GM10847 (cell line): ENCODE data around the gene TPRG1.

Experiments
- POLR2A ChIP-seq: IDR thresholded peaks from 2 replicates; pipeline ENCODE4 v1.6.1; 2011; ENCODE audit not compliant: insufficient read length; ENCODE audit errors: extremely low read depth

The TPRG1 gene

DNA sequence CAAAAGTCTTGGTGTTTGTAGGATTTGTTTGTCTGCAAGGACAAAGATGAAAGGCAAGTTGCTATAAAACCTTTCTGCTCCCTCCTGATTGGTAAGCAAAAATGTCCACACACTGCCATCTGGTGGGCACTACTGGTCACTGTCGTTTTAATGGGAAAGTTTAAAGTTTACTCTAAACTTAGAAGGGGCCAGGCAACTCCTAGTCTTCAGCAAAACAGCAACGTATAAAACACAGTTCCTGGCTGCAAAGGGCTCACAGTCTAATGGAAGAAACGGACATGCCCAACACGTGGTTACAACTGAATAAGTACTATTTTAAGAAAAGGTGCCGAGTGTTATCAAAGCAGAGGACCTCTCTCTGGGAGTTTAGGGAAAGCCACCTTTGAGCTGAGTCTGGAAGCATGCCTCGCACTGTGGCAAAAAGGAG is 23.7 kb upstream of the TPRG1 start:
- no peak for TF ChIP-seq POLR2A

DNA sequence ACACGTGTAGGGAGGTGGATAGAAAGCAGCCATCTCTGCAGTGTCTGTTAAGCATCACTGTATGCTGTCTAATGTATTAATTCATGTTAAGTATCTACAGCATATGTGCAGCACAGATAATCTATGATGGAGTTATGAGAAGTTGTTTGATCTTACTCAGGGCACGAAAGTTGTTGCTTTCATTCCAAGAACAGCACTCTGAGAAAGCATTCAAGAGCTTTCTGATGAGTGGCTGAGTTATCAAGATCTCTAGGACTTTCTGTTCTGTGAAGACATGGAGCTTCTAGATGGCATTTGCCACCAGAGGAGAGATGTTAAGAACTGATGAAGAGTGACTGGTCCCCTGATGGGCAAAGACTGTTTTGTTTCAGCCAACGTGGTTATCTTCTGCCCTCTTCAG is 22.6 kb upstream of the TPRG1 start:
- no peak for TF ChIP-seq POLR2A

- no peak for TF ChIP-seq POLR2A
Observed at GRCh38 chr3:189157232-189158007, 14.4 kb upstream of the TPRG1 start.

- TF ChIP-seq POLR2A: no peak
Observed at GRCh38 chr3:189158034-189158433, 13.7 kb upstream of the TPRG1 start.

GRCh38 chr3:189160519-189161309 is 11.1 kb upstream of the TPRG1 start:
- TF ChIP-seq POLR2A: no peak

DNA sequence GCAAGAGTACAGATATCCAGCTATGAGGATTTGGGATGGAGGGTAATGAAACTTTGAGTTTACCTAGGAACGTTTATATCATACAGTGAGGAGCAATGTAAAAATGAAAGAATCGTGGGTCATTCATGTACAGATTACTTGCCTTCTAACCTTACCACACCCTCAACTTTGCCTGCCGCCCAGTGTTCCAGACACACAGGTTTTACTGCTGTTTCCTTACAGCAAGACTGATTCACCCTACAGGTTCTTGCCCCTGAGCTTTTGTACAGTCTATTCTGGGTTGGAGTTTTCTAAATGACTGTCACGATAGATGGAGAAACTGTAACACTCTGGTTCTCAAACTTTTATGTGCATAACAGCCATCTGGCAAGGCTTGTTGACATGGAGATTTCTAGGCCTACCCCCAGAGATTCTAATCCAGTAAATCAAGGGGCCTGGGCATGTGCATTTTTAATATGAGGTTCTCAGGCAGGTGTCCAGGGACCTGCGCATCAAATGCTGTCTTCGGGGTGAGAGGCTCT is 6.6 kb upstream of the TPRG1 start:
- no peak for TF ChIP-seq POLR2A

- no peak for TF ChIP-seq POLR2A
Observed at GRCh38 chr3:189166321-189166720, 5.5 kb upstream of the TPRG1 start.

DNA sequence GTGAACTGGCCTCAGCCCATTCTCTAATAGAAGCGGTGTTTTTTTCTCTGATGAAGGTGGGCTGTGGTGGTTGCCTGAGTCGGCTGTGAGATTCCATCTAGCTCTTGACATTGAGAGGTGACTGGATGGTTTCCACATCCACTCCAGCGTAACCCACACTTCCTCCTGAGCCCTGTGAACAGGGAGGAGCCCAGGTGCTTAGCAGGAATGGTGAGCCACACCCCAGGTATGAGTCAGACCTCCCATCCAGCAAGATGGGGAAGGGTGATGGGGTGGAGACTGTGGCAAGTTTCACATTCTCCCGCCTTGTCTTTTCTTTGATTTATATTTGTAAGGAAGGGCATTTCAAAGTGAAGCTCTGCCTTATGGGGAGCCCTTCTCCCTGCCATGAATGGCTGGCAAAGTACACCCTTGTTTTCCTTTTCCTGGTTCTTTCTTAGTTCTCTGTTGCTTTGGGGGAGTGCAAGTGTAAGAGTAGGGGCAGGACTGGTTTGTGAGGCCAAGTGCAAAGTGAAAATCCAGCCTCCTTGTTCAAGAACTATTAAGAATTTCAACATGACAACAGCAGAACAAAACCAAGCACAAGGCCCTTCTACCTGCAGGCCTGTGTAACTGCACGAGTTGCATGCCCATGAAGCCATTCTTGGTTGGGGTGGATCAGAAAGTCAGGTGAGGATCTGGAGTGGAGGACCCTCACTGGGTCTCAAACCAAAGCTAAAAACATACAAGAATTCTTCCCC is 4.6 kb upstream of the TPRG1 start:
- TF ChIP-seq POLR2A: no peak

DNA sequence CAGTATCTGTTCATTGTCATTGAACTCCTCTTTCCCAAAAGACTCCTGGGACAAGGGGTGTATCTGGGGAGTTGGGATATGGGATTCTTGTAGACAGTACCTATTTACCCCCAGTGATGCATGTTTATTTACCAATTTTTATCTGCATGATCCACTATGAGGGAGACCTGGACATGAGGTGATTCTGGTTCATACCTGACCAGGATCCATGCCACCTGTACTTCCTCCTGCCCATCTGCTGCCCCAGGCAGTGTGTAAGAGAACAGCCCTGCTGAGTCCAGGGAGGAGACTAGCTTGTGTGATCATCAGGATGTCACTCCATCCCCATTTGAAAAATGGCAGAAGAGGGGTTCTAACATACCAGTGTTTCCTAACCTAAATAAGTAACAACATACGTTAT is 3.1 kb upstream of the TPRG1 start:
- no peak for TF ChIP-seq POLR2A

DNA sequence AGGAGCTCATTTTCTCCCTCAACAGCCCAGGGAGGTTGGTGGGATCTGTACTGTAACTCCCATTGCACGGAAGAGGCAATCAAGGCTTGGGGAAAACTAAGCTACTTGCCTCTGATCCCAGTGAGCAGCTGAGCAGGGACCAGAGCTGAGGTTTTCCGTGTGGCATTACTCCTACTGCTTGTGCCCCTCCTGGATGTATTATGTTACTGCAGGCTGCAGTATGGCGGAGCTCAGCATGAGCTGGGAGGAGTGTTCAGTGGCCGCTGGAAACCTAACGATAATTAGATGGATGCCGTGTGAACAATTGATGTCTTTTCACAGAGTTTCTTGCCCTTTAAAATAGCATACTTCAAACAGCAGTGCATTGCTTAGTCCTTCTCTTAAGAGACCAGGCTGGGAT is 2.0 kb upstream of the TPRG1 start:
- TF ChIP-seq POLR2A: no peak

DNA sequence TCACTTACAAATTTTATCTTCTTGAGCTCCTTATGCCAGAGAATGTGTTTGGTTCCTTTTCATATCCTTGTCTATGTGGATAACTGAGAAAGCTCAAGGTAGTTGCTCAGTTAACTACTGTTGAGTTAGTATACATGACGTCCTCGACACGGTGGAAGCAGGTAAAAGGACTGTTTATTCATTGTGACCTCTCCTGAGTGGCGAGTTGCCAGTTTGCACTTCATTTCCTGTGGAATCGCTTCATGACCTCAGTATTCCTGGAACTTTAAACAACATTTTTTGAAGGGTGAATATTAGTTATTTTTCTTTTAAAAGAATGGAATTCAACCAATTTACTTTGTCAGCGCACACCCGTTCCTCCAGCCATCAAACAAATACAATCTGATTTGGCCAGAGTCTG is 1.2 kb upstream of the TPRG1 start:
- no peak for TF ChIP-seq POLR2A

- no peak for TF ChIP-seq POLR2A
Observed at GRCh38 chr3:189172668-189173419, 1.1 kb downstream of the TPRG1 start.

DNA sequence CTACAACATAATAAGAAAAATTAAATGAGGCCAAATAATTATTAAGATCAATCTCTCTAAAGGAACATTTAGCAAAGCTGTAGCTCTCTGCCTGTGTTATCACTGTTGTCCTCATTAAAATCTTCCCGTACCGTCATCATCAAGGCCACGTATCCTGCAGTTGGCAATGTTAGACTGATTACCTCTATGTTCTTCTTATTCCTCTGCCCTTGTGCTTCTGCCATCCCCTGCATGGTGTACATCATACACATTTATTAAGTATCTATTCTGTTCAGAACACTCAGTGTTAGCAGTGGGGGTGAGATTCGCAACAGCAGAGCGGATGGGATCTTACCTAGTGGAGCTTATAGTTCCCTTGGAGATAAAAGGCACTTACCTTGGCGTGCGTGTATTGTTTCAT is 12.8 kb downstream of the TPRG1 start:
- no peak for TF ChIP-seq POLR2A

GRCh38 chr3:189186101-189186500 is 14.3 kb downstream of the TPRG1 start:
- TF ChIP-seq POLR2A: no peak

GRCh38 chr3:189188466-189188865 is 16.7 kb downstream of the TPRG1 start:
- no peak for TF ChIP-seq POLR2A

GRCh38 chr3:189192725-189193124 is 21.0 kb downstream of the TPRG1 start:
- no peak for TF ChIP-seq POLR2A
